Osteocyte (in vitro differentiated cells): ENCODE measurements around the gene ARAP2. TPM values are rescaled to one million over a fixed set of nuclear protein-coding genes. Genes with fewer than 3 reads are reported as not detected.

Source experiments
- DNase-seq: peaks from one replicate; pipeline ENCODE4 v3.0.0; 2021; ENCODE audit warnings: mixed read lengths; ENCODE audit not compliant: unreplicated experiment; ENCODE audit errors: extremely low spot score
- H3K27ac Mint-ChIP-seq: one replicate; pipeline ENCODE4 v1.8.0; 2021; ENCODE audit warnings: mild to moderate bottlenecking, mixed read lengths; ENCODE audit not compliant: unreplicated experiment
- H3K27me3 Mint-ChIP-seq: one replicate; pipeline ENCODE4 v1.8.0; 2021; ENCODE audit warnings: mixed read lengths; ENCODE audit not compliant: unreplicated experiment
- H3K36me3 Mint-ChIP-seq: one replicate; pipeline ENCODE4 v1.8.0; 2021; ENCODE audit warnings: mixed read lengths; ENCODE audit not compliant: unreplicated experiment
- H3K4me1 Mint-ChIP-seq: one replicate; pipeline ENCODE4 v1.8.0; 2021; ENCODE audit warnings: mixed read lengths; ENCODE audit not compliant: unreplicated experiment
- H3K4me3 Mint-ChIP-seq: one replicate; pipeline ENCODE4 v1.8.0; 2021; ENCODE audit warnings: mild to moderate bottlenecking, moderate library complexity, mixed read lengths; ENCODE audit not compliant: unreplicated experiment
- H3K9me3 Mint-ChIP-seq: one replicate; pipeline ENCODE4 v1.8.0; 2021; ENCODE audit warnings: mixed read lengths; ENCODE audit not compliant: unreplicated experiment
- CTCF ChIP-seq: fragments of 200-600 bp; sonication (generic); IDR thresholded peaks from 2 replicates; pipeline ENCODE4 v1.5.0; 2021; ENCODE audit warnings: antibody characterized with exemption, mild to moderate bottlenecking, moderate library complexity
- total RNA-seq: library from RNA; stranded (reverse); gene quantifications from 2 replicates; pipeline ENCODE4 v1.2.1, GENCODE V29; 2021

The ARAP2 gene
- total RNA-seq, 1 donor from 2014 or later = 1.0 TPM

GRCh38 chr4:36278789-36279188, 34.5 kb upstream of the ARAP2 start:
- H3K27ac Mint-ChIP-seq = no peak overlapping the region
- H3K36me3 Mint-ChIP-seq = no peaks in the 10 kb centered on the region
- no peak for DNase-seq
- TF ChIP-seq CTCF = no peak
- no peaks in the 10 kb centered on the region for H3K27me3 Mint-ChIP-seq
- H3K4me3 Mint-ChIP-seq = no peak overlapping the region
- H3K4me1 Mint-ChIP-seq = peaks cover 4% of the 10 kb centered on the region
- no peaks in the 10 kb centered on the region for H3K9me3 Mint-ChIP-seq

- no peaks in the 10 kb centered on the region for H3K9me3 Mint-ChIP-seq
- no peak overlapping the region for H3K27ac Mint-ChIP-seq
- no peak for TF ChIP-seq CTCF
- peaks cover 5% of the 10 kb centered on the region for H3K4me1 Mint-ChIP-seq
- no peaks in the 10 kb centered on the region for H3K27me3 Mint-ChIP-seq
- H3K36me3 Mint-ChIP-seq = no peaks in the 10 kb centered on the region
- H3K4me3 Mint-ChIP-seq = no peak overlapping the region
- no peak for DNase-seq
Observed at GRCh38 chr4:36277533-36277932, 33.2 kb upstream of the ARAP2 start.

GRCh38 chr4:36274158-36274557, 29.8 kb upstream of the ARAP2 start:
- Mint-ChIP-seq H3K9me3 (no peaks in the 10 kb centered on the region), H3K27me3 (no peaks in the 10 kb centered on the region), H3K4me1 (peaks cover 2% of the 10 kb centered on the region), H3K4me3 (no peak overlapping the region), H3K36me3 (no peaks in the 10 kb centered on the region), H3K27ac (no peak overlapping the region)
- DNase-seq = no peak
- no peak for TF ChIP-seq CTCF

GRCh38 chr4:36273276-36273675, 29.0 kb upstream of the ARAP2 start:
- Mint-ChIP-seq H3K9me3 (no peaks in the 10 kb centered on the region), H3K4me1 (peaks cover 2% of the 10 kb centered on the region), H3K4me3 (no peak overlapping the region), H3K36me3 (no peaks in the 10 kb centered on the region), H3K27me3 (no peaks in the 10 kb centered on the region), H3K27ac (no peak overlapping the region)
- DNase-seq = no peak
- no peak for TF ChIP-seq CTCF

- H3K4me3 Mint-ChIP-seq = no peak overlapping the region
- H3K9me3 Mint-ChIP-seq = no peaks in the 10 kb centered on the region
- no peak for DNase-seq
- no peaks in the 10 kb centered on the region for H3K36me3 Mint-ChIP-seq
- H3K4me1 Mint-ChIP-seq = peaks cover 2% of the 10 kb centered on the region
- no peak overlapping the region for H3K27ac Mint-ChIP-seq
- H3K27me3 Mint-ChIP-seq = peaks cover 5% of the 10 kb centered on the region
- no peak for TF ChIP-seq CTCF
Observed at GRCh38 chr4:36269533-36270173, 25.3 kb upstream of the ARAP2 start.
